NCI-H2196 (cell line): ENCODE measurements around the gene TMEM63B.
A peak's percentile ranks its signal among the peaks of the same experiment; 100 is the strongest.
"Not testable (repeated sequence)": the region's sequence is repeated elsewhere in the genome, so short reads cannot be mapped to it uniquely, and the experiment has no call there.

ENCODE experiments used
- DNase-seq: peaks from one replicate; lab custom pipeline; 2025; ENCODE audit not compliant: unreplicated experiment; lab: John Stamatoyannopoulos, UW

Gene TMEM63B

GRCh38 chr6:44142835-44143234 lies 15.5 kb downstream of the TMEM63B start:
- no peak for DNase-seq

- DNase-seq = no peak
These were observed 16.4 kb downstream of the TMEM63B start for GRCh38 chr6:44143731-44144130.

GRCh38 chr6:44144536-44144935 lies 17.2 kb downstream of the TMEM63B start:
- not testable (repeated sequence) for DNase-seq

- no peak for DNase-seq
These were observed 18.5 kb downstream of the TMEM63B start for GRCh38 chr6:44145839-44146238.

- DNase-seq = no peak
These were observed 19.3 kb downstream of the TMEM63B start for GRCh38 chr6:44146685-44147084.

- no peak for DNase-seq
These were observed 19.9 kb downstream of the TMEM63B start for GRCh38 chr6:44147256-44147655.

- DNase-seq = no peak
These were observed 21.0 kb downstream of the TMEM63B start for GRCh38 chr6:44148306-44148705.

GRCh38 chr6:44149369-44150012 lies 22.1 kb downstream of the TMEM63B start:
- DNase-seq = no peak

- DNase-seq = no peak
These were observed 23.1 kb downstream of the TMEM63B start for GRCh38 chr6:44150317-44150917.

GRCh38 chr6:44151348-44152108 lies 24.2 kb downstream of the TMEM63B start:
- peak; percentile 55 for DNase-seq

GRCh38 chr6:44152109-44152461 lies 24.7 kb downstream of the TMEM63B start:
- DNase-seq = no peak

- no peak for DNase-seq
These were observed 25.2 kb downstream of the TMEM63B start for GRCh38 chr6:44152533-44152932.

- DNase-seq = no peak
These were observed 26.7 kb downstream of the TMEM63B start for GRCh38 chr6:44154067-44154466.

GRCh38 chr6:44156494-44157151 lies 29.3 kb downstream of the TMEM63B start:
- no peak for DNase-seq

GRCh38 chr6:44157152-44157521 lies 29.8 kb downstream of the TMEM63B start:
- no peak for DNase-seq

GRCh38 chr6:44158770-44159228 lies 31.4 kb downstream of the TMEM63B start, which contains the start of gene CAPN11:
CAPN11 (plus strand) TSS chr6:44158820; CDS start chr6:44158849, 29 bp downstream.
- no peak for DNase-seq

GRCh38 chr6:44161997-44162338 lies 34.6 kb downstream of the TMEM63B start:
- no peak for DNase-seq

- no peak for DNase-seq
These were observed 35.7 kb downstream of the TMEM63B start for GRCh38 chr6:44162876-44163625.

GRCh38 chr6:44166116-44166515 lies 38.8 kb downstream of the TMEM63B start:
- no peak for DNase-seq

GRCh38 chr6:44166591-44167184 lies 39.3 kb downstream of the TMEM63B start:
- no peak for DNase-seq

- no peak for DNase-seq
These were observed 40.2 kb downstream of the TMEM63B start for GRCh38 chr6:44167567-44167966.
